ENCODE data around the gene NAT9. TPM values are rescaled to one million over a fixed set of nuclear protein-coding genes. Genes with fewer than 3 reads are reported as not detected.

NAT9 gene
- total RNA-seq, 1 experiment from 2014 or later, result 11.4 TPM

DNA sequence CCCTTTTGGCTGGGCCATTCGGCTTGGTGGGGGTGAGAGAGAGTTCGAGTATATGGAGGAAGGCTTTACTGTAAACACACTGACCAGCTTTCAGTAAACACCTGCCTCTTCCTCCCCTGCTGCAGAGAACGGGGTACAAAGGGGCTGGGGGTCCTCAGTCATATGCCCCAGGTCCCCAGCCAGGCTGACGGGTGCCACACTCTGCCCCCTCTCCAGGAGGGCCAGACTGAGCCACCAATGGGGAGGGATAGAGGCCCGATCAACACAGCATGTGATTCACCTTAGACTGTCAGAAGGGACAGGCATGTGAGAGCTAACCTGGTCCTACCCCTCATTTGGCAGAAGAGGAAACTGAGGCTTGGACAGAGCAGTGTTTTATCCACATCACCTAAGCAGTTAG, 14.7 kb downstream of the NAT9 start:
- no peak for DNase-seq (ENCODE audit: low read depth)

DNA sequence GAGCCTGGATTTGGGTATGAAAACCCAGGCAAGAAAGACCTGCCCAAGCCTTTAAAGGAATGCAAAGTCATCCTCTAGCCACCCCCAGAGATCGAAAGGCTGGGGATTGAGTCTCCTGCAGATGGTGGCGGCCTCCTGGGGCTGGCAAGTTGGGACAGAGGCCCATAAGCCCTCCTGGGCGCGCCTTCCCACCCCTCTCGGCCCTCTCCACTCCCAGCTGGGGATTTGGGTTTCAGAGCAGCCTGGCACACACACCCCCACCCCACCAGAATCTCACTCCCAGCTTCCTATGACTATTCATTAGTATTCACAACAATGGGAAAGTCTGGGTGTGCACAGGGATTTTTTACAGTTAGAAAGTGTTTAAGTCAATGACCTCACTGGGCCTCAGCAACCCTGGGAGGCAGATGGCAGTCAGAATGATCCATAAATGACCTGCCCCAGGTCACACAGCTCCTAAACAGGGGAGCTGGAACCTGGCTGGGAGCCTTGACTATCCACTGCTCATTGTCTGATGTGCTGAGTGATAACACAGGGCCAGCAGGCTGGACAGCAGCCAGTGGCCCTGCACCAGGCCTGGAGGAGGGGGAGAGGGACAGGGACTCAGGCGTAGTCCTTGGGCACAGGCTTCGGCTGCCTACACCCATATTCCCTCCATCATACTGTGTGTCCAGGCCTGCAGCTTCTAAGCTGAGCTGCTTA, 15.6 kb downstream of the NAT9 start:
- DNase-seq (ENCODE audit: low read depth), result no peak

- DNase-seq (ENCODE audit: low read depth), result no peak
These were observed 16.2 kb downstream of the NAT9 start for GRCh38 chr17:74759941-74760340.

DNA sequence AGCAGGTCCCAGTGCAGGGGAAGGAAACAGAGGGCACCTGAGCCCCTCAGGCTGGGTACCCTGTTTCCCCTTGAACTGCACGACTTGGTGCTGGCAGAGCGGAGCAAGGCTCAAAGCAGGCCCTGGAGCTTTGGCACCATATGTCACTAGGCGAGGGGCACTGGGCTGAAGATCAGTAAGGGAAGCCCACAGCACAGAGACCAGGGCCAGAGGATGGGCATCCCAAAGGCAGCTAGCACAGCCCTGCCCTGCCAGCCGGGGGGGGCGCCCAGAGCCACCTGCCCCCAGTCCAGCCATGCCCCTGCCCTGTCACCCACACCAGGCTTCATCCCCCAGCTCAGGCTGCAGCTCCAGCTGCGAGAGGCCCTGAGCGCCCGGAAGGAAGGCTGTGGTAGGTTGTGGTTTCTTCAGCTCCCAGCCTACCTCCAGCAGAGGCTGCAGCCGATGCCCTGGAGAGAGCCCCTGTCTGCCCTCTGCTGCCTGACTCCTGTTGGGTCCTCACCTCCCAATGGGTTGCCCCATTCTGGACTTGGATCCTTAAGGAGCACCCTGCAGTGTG, 16.8 kb downstream of the NAT9 start:
- no peak for DNase-seq (ENCODE audit: low read depth)

- DNase-seq (ENCODE audit: low read depth), result no peak
These were observed 17.3 kb downstream of the NAT9 start for GRCh38 chr17:74758848-74759168.

GRCh38 chr17:74757931-74758847, 18.0 kb downstream of the NAT9 start:
- DNase-seq (ENCODE audit: low read depth), result no peak

GRCh38 chr17:74757502-74757901, 18.6 kb downstream of the NAT9 start:
- no peak for DNase-seq (ENCODE audit: low read depth)

GRCh38 chr17:74756891-74757290, 19.3 kb downstream of the NAT9 start:
- no peak for DNase-seq (ENCODE audit: low read depth)

DNA sequence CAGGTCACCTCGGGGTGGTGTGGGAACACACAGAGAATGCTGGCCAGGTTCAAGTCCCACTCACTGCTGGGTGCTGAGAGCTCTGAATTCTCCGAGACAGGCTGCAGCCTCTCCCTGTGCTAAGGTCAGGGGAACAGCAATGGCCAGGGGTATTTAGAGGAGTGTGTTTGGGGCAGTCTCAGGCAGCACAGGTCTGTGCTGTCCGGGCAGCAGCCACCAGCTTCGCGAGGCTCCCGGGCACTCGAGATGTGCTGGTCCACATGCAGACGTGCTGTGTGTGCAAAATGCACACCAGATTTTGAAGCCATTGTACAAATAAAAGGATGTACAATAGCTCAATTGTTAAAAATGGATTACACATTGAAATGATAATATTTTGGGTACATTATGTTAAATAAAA, 20.6 kb downstream of the NAT9 start:
- DNase-seq (ENCODE audit: low read depth), result no peak

DNA sequence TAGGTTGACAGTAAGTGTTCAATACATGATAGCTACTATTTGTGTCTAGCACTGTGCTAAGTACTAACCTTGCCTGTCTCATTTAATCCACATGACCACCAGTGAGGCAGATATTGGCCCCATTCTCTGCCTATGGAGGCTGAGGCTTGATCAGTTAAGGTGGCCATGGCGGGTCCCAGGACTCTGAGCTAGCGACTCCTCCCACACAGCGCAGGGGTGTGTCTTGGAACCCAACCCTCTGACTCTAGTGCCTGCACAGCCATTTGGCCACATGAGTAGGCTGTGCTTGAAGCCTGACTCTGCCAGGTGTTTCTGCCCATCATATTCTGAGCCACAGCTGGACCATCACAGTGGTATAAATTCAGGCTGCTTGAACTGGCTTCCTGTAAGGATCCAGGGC, 21.3 kb downstream of the NAT9 start:
- no peak for DNase-seq (ENCODE audit: low read depth)

DNA sequence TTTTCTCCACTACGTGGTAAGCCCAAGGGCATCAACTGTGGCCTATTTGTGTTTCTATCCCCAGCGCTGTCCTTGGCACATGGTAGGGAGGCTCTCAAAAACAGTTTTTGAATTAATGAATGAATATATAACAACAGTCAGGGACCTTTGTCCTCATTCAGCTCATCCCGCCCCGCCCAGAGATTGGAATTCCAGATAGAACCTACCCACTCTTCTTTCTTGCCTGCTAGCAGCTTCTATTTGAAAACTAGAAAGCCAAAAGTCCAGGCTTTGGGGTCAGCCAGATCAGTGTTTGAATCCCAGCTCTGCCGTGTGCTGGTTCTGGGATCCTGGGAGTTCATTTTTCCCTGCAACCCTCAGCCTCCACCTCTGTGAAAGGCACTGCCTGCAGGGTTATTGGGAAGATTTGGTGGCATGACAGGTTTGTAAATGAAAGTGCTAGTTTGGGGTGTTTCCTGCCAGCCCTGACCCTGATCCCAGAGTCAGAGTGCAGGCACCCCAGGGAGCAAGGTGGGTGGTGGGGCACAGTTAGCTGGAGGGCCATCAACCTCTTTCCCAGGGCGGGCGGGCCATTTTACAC, 23.2 kb downstream of the NAT9 start:
- no peak for DNase-seq (ENCODE audit: low read depth)

- DNase-seq (ENCODE audit: low read depth), result no peak
These were observed 23.7 kb downstream of the NAT9 start for GRCh38 chr17:74752415-74752814.

DNA sequence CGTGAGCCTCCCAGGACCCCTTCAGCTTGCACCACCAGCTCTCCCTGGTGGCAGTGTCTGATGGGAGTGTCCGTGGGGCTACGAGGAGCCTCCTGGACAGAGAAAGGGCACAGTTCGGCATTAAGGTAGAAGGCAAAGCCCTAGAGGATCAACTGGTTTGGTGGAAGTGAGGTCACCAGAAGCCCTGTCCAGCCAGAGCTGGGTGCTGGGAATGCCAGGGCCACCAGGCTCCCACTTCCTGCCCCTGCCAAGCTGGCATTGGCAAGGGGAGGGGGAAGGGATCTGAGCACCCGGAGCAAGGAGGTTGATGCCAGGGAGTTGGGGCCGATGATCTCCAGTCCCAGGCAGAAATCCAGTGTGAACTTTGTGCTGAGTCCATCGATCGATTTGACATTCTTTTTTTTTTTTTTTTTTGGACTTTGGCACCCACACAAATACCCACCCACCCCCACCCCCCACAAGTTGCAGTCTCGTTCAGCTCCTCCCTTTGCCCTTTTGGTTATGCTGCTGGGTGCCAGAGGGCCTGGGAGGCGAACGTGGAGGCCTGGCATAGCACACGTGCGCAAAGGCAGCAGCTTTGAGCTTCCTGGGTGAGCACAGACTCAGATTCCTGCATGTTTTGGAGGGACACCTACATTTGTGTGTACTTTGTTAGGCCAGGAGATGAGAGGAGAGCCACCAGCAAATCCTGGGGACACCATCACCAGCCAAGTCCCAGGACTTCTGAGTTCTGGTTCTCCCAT, 25.6 kb downstream of the NAT9 start:
- no peak for DNase-seq (ENCODE audit: low read depth)

GRCh38 chr17:74750039-74750326, 26.2 kb downstream of the NAT9 start:
- DNase-seq (ENCODE audit: low read depth), result no peak

GRCh38 chr17:74749279-74750038, 26.7 kb downstream of the NAT9 start:
- DNase-seq (ENCODE audit: low read depth), result no peak

GRCh38 chr17:74748529-74749278, 27.4 kb downstream of the NAT9 start, which contains the start of gene NHERF1:
TSS of gene NHERF1 (plus strand) at chr17:74748628. CDS start at chr17:74748847, 219 bp downstream.
- DNase-seq (ENCODE audit: low read depth), result peak; percentile 89

GRCh38 chr17:74748279-74748528, 27.9 kb downstream of the NAT9 start:
- DNase-seq (ENCODE audit: low read depth), result no peak

DNA sequence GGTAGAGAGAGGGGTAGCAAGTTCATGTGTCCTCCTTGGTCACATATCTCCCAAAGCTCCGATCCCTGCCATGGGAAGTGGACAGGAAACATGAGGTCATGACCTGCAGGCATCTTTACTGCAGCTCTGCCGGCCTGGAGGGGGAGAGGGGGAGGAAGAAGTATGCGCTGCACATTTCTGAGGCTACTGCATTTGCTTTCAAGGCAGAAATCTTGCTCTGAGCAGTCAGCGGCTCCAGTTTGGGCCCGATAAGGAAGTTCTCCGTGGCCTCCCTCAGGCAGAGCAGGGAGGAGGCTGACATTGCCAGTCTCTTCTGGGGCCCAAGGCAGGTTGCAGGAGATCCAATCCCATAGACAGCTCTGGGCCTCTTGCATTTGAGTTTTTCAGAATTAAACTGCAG, 29.2 kb downstream of the NAT9 start:
- DNase-seq (ENCODE audit: low read depth), result no peak

DNA sequence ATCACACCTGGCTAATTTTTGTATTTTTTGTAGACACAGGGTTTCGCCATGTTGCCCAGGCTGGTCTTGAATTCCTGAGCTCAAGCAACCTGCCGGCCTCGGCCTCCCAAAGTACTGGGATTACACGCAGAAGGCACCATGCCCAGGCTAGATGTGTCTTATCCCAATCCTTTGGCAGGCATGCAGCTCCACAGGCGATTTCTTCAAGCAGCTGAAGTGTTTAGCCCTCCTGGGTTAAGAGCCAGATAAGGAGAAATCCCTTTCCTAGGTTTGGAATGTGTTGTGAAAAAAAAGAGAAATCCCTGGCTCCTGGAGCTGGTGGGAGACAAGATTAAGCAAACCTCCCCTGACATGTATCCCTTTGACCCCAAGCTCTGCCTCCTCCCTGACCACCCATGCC, 29.8 kb downstream of the NAT9 start:
- no peak for DNase-seq (ENCODE audit: low read depth)

DNA sequence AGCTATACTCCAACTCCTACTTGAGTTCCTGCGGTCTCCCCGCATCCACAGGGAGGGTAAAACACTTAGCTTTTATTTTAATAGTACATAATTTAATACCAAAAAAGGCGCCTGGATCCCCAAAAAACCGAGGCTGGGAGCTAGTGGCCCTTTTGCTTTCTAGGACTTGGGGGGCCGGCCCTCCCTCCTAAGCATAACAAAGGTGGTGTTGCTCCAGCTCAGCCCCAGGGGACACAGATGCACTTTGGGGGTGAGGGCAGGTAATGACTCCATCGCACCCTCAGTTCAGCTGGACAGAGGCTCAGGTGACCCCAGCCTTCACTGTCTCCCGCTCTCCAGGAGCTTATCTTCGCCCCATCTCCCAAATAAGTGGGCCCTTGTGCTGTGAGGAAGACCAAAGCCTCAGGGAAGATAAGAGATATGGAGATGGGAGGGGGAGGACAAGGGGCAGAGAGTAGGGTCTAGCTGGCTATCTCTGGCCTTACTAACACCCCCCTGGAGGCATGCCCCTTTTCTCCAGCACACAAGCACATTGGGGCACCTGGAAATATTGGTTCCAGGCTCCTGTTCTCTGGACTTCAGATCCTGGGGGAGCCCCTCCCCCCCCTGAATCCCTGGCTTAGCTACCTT, 30.5 kb downstream of the NAT9 start:
- DNase-seq (ENCODE audit: low read depth), result no peak

Measured in RPMI7951 (cell line).